ENCODE data around the gene CAPN3. TPM values are rescaled to one million over a fixed set of nuclear protein-coding genes. Genes with fewer than 3 reads are reported as not detected.
A peak's percentile ranks its signal among the peaks of the same experiment; 100 is the strongest.

The CAPN3 gene
- total and polyA plus RNA-seq, 2 donors (not counting 3 experiments of a cell fraction or from before 2014, with no cell fraction given): 2.2 to 3.7 TPM

- CTCF ChIA-PET: no interaction called here
Measured at GRCh38 chr15:42453826-42454225, 94.5 kb downstream of the CAPN3 start.

GRCh38 chr15:42456531-42456930 is 97.2 kb downstream of the CAPN3 start:
- Histone ChIP-seq H3K79me2 (ENCODE audit: control insufficient read depth, insufficient read depth, low read length) (peaks cover 19% of the 10 kb centered on the region), H3K27me3 (ENCODE audit: control insufficient read depth in 2 of 2, insufficient read depth in 2 of 2, low read length in 2 of 2) (no peaks in the 10 kb centered on the region), H3K9me3 (replicated peaks; ENCODE audit: control insufficient read depth, insufficient read depth, low read length) (no peaks in the 10 kb centered on the region), H3K9ac (replicated peaks; ENCODE audit: extremely low read depth, insufficient read depth, low read length) (no peak overlapping the region), H3K4me1 (ENCODE audit: control insufficient read depth, extremely low read depth, insufficient read depth, low read length) (peaks cover 19% of the 10 kb centered on the region), H3K27ac (ENCODE audit: insufficient read depth, low read depth, low read length) (peak overlapping the region; percentile 23), H3K36me3 (ENCODE audit: control insufficient read depth in 2 of 2, extremely low read depth in 1 of 2, insufficient read depth in 2 of 2, low read length in 2 of 2) (peaks cover 0 to 3% of the 10 kb centered on the region in 2 experiments), H3K4me3 (replicated peaks in 1 of 3; ENCODE audit: insufficient read depth in 1 of 3, low read depth in 1 of 3, low read length in 3 of 3) (no peak overlapping the region), H3K4me2 (ENCODE audit: insufficient read depth, low read length) (peak overlapping the region; percentile 55), H4K20me1 (replicated peaks; ENCODE audit: control insufficient read depth, extremely low read depth, insufficient read depth, low read length) (no peaks in the 10 kb centered on the region), H3K9me1 (replicated peaks; ENCODE audit: control insufficient read depth, extremely low read depth, insufficient read depth, low read length) (no peaks in the 10 kb centered on the region), H2AFZ (ENCODE audit: low read depth, low read length) (no peak overlapping the region)
- DNase-seq (ENCODE audit: low read depth, low spot score): peak; percentile 4
- CTCF ChIA-PET: interaction anchor here (1.0 to 1.5 kb wide), 3 partner anchors 13 to 20 kb away, joined by 3 read pairs; no protein-coding TSS in a partner anchor
- no TSS peak for BruUV-seq (replicated peaks)
- no peak for FAIRE-seq
- no peak for TF ChIP-seq MYC (IDR thresholded peaks at IDR 0.05; ENCODE audit: low read depth, low read length)
- TF ChIP-seq POLR2AphosphoS5 (IDR thresholded peaks at IDR 0.05; ENCODE audit: insufficient read depth, low read depth, low read length): no peak
- TF ChIP-seq EZH2 (IDR thresholded peaks at IDR 0.05; ENCODE audit: borderline replicate concordance, low read depth, low read length, severe bottlenecking): no peak
- no peak for TF ChIP-seq POLR2A (IDR thresholded peaks at IDR 0.05; ENCODE audit: low read depth, low read length)
- no peak for TF ChIP-seq JUN (IDR thresholded peaks at IDR 0.05; ENCODE audit: borderline replicate concordance, insufficient read depth, insufficient read length, low read depth)
- TF ChIP-seq FOS (IDR thresholded peaks at IDR 0.05; ENCODE audit: borderline replicate concordance, insufficient read depth, low read length): no peak
- TF ChIP-seq, protein P1, sequence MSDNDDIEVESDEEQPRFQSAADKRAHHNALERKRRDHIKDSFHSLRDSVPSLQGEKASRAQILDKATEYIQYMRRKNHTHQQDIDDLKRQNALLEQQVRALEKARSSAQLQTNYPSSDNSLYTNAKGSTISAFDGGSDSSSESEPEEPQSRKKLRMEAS (IDR thresholded peaks at IDR 0.05; ENCODE audit: insufficient read depth, insufficient read length): no peak
- no peak for TF ChIP-seq GATA2 (IDR thresholded peaks at IDR 0.05; ENCODE audit: insufficient read depth, insufficient read length, low read depth, low read length)
- POLR2A ChIA-PET: no interaction called here
- dilution Hi-C loops (cut with MboI; ENCODE audit: extremely low pct_ligation_motif_present, low sequenced_read_pairs) (no loop called here), intact Hi-C loops (cut with micrococcal nuclease) (no loop called here)

More at GRCh38 chr15:42453826-42454225, 94.5 kb downstream of the CAPN3 start:
- peaks cover 14% of the 10 kb centered on the region for H3K79me2 ChIP-seq (ENCODE audit: control insufficient read depth, insufficient read depth, low read length)
- no peaks in the 10 kb centered on the region for H3K9me1 ChIP-seq (replicated peaks; ENCODE audit: control insufficient read depth, extremely low read depth, insufficient read depth, low read length)
- intact Hi-C loops (cut with micrococcal nuclease): no loop called here
- no peak overlapping the region for H3K4me3 ChIP-seq (replicated peaks in 1 of 3; ENCODE audit: insufficient read depth in 1 of 3, low read depth in 1 of 3, low read length in 3 of 3)
- no peak for TF ChIP-seq MYC (IDR thresholded peaks at IDR 0.05; ENCODE audit: low read depth, low read length)
- TF ChIP-seq, protein P1 (IDR thresholded peaks at IDR 0.05; ENCODE audit: insufficient read depth, insufficient read length): no peak
- no peak for TF ChIP-seq FOS (IDR thresholded peaks at IDR 0.05; ENCODE audit: borderline replicate concordance, insufficient read depth, low read length)
- no peak overlapping the region for H2AFZ ChIP-seq (ENCODE audit: low read depth, low read length)
- DNase-seq (ENCODE audit: low read depth, low spot score) (no peak), FAIRE-seq (no peak)
- H3K27ac ChIP-seq (ENCODE audit: insufficient read depth, low read depth, low read length): no peak overlapping the region
- H4K20me1 ChIP-seq (replicated peaks; ENCODE audit: control insufficient read depth, extremely low read depth, insufficient read depth, low read length): no peaks in the 10 kb centered on the region
- POLR2A ChIA-PET: no interaction called here
- dilution Hi-C loops (cut with MboI; ENCODE audit: extremely low pct_ligation_motif_present, low sequenced_read_pairs): no loop called here
- no peak overlapping the region for H3K9ac ChIP-seq (replicated peaks; ENCODE audit: extremely low read depth, insufficient read depth, low read length)
- peaks cover 13 to 16% of the 10 kb centered on the region in 2 experiments for H3K36me3 ChIP-seq (ENCODE audit: control insufficient read depth in 2 of 2, extremely low read depth in 1 of 2, insufficient read depth in 2 of 2, low read length in 2 of 2)
- H3K27me3 ChIP-seq (ENCODE audit: control insufficient read depth in 2 of 2, insufficient read depth in 2 of 2, low read length in 2 of 2): no peaks in the 10 kb centered on the region
- H3K9me3 ChIP-seq (replicated peaks; ENCODE audit: control insufficient read depth, insufficient read depth, low read length): no peaks in the 10 kb centered on the region
- BruUV-seq (replicated peaks): no TSS peak
- H3K4me1 ChIP-seq (ENCODE audit: control insufficient read depth, extremely low read depth, insufficient read depth, low read length): peaks cover 19% of the 10 kb centered on the region
- H3K4me2 ChIP-seq (ENCODE audit: insufficient read depth, low read length): no peak overlapping the region

Measured in endothelial cell of umbilical vein (primary cell).